GM12873 (cell line): ENCODE data around the gene ADGRE1.
A peak's percentile ranks its signal among the peaks of the same experiment; 100 is the strongest.

Experiments
- TF ChIP-seq, protein P1 (sequence below): IDR thresholded peaks from 2 replicates; pipeline ENCODE4 v1.5.1; 2012; ENCODE audit warnings: low read depth, mild to moderate bottlenecking, moderate library complexity, low read length, control low read depth; ENCODE audit not compliant: insufficient read depth; ENCODE audit errors: missing control alignments

ADGRE1 gene

DNA sequence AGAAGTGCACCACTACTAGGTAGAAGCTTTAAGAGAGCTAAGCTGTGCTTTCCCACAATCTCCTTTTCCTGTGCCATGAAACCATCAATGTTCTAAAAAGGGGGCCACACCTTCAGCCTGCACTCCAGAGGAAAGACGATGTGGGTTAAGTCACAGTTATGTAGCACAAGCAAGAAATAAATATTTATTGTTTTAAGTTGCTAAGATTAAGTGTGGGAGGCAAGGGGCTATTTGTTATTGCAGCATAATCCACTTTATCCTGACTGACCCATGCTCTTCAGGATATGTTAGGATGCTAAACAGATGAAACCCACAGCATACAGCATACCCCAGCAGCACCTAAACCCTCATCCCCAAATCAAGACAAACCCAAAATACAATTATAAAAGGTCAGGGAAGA, 69.2 kb downstream of the ADGRE1 start:
- TF ChIP-seq, protein P1, sequence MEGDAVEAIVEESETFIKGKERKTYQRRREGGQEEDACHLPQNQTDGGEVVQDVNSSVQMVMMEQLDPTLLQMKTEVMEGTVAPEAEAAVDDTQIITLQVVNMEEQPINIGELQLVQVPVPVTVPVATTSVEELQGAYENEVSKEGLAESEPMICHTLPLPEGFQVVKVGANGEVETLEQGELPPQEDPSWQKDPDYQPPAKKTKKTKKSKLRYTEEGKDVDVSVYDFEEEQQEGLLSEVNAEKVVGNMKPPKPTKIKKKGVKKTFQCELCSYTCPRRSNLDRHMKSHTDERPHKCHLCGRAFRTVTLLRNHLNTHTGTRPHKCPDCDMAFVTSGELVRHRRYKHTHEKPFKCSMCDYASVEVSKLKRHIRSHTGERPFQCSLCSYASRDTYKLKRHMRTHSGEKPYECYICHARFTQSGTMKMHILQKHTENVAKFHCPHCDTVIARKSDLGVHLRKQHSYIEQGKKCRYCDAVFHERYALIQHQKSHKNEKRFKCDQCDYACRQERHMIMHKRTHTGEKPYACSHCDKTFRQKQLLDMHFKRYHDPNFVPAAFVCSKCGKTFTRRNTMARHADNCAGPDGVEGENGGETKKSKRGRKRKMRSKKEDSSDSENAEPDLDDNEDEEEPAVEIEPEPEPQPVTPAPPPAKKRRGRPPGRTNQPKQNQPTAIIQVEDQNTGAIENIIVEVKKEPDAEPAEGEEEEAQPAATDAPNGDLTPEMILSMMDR: no peak

DNA sequence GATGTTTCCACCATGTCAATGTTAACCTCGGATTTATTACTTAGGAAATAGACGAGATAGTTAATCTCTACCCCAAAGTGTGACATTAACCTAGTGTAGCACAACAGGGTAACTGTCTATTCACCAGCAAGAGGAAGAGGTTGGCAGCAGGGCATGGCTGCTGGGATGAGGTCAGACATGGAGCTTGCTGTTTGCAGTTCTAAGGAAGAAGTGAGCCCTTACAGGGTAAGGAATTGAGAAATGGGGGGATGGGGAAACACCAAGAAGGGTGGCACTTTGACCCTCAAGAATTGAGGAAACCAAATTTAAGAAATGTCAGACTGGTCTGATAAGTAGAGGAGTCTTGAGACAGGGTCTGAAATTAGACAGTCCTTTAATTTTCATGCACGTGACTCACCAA, 71.4 kb downstream of the ADGRE1 start:
- TF ChIP-seq, protein P1: no peak

DNA sequence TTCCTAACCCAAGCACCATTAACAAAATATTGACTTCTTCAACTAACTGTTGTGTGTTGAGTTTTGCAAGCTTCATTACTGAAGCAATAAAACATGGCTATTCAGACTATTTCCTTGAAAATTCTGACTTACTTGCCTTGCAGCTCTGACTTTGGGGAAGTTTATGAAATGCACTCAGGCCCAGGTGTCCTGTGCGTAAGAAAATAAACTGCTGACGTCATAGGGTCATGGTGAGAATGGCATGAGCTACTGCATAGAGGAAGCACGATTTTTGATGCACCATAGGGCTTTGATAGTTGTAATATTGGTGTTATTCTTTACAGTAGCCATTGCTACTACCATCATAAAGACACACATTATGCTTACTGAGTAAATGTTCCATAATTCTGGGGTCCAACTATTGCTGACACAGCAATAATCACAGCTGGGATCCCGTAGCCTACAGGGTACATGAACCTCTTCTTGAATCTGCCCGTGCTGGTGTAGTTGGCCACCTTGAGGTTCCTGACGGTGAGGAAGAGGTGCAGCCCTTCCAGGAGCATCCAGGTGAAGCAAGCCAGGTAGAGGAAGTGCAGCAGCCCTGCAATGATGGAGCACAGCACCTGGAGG, 76.0 kb downstream of the ADGRE1 start:
- TF ChIP-seq, protein P1: no peak

DNA sequence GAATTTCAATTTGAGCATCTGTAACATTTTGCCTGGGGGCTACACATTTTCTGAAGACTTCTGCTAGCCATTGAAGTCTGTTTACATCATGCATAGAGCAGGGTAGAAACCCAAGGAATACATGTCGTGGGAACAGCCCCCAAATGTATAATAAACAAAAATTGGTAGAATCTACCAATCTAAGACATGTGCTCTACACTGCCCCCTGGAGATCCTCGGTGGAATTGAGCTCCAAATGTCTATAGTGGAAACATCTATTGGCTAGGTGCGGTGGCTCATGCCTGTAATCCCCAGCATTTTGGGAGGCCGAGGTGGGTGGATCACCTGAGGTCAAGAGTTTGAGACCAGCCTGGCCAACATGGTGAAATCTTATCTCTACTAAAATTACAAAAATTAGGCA, 76.6 kb downstream of the ADGRE1 start:
- TF ChIP-seq, protein P1: peak; percentile 64

DNA sequence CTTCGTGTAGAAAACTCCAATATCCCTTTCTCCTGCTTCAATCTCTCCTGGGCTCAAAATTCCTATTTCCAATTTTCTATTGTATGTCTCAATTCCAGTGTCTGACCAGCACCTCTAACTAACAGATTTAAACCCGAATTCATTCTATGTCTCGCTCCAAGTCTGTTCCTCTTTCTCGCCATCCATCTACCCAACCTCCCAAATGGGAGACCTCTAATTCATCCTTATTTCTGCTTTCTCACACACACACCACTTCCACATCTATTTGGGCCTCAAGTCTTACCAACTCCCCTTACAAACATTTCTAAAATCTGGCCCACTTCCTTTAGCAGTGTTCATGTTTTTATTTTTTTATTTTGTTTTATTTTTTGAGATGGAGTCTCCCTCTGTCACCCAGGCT, 80.6 kb downstream of the ADGRE1 start:
- TF ChIP-seq, protein P1: no peak

DNA sequence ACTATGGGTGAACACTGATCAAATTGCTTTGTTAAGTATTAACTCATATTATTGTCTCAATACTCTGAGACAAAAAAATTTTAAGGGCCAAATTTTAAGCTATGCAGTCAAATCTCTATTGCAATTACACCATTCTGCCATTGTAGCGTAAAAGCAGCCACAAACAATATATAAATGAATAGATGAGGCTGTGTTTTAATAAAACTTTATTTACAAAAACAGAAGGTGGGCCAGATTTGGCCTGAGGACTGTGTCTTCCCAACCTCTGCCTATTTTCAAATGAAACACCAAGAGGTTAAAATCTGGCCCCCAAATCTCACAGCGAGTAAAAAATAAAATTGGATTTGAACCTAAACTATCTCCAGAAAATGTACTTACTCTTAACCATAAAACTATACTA, 82.1 kb downstream of the ADGRE1 start:
- TF ChIP-seq, protein P1: no peak

DNA sequence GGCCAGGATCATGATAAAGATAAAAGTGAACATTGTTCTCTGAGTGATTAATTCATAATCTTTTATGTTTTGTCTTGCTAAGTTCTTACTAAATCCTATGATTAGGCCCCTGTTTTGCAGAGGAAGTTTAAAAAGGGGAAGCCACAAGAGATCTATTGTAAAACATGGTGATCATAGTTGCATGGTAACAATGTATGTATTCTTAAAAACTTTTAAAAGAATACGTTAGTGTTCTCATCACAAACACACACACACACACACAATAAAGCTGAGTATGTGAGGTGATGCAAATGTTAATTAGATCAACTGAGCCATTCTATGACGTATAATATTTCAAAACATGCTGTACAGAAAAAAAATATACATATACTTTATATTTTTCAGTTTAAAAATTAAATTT, 82.6 kb downstream of the ADGRE1 start:
- TF ChIP-seq, protein P1: no peak
